ENCODE results near the gene SMCO2. TPM values are rescaled to one million over a fixed set of nuclear protein-coding genes. Genes with fewer than 3 reads are reported as not detected.

SMCO2 gene
- total RNA-seq, 1 experiment from 2014 or later, result 0.36 TPM

GRCh38 chr12:27524494-27524835 lies 77.9 kb downstream of the SMCO2 start:
- TF ChIP-seq TCF7L2 (IDR thresholded peaks at IDR 0.05; ENCODE audit: low read depth, low read length), result no peak
- no peak for TF ChIP-seq SIN3A (IDR thresholded peaks at IDR 0.05; ENCODE audit: borderline replicate concordance, insufficient read depth, low read depth, low read length)
- TF ChIP-seq CTCF (IDR thresholded peaks at IDR 0.05), result no peak; the same call in none of the 2 replicates
- TF ChIP-seq POLR2AphosphoS5 (IDR thresholded peaks at IDR 0.05; ENCODE audit: low read depth, low read length), result no peak
- no peak for TF ChIP-seq REST (IDR thresholded peaks at IDR 0.05; ENCODE audit: insufficient read depth in 1 of 2, low read depth in 2 of 2, low read length in 1 of 2)
- DNase-seq (ENCODE audit: low read depth, low spot score) (no peak), ATAC-seq (peak; percentile 44)
- intact Hi-C loops (cut with micrococcal nuclease; ENCODE audit: unreplicated experiment), result loop anchor here (2.0 kb wide), 1 partner anchor 28 kb away; no protein-coding TSS in a partner anchor
- no peaks in the 10 kb centered on the region for H3K36me3 ChIP-seq (ENCODE audit: control insufficient read depth, insufficient read depth, low read length)
- peak overlapping the region; percentile 68 to 87 for H3K4me3 ChIP-seq (ENCODE audit: low read depth in 2 of 2, low read length in 2 of 2)
- H3K4me1 ChIP-seq (ENCODE audit: control insufficient read depth, insufficient read depth, low read length), result peaks cover 13% of the 10 kb centered on the region
- H3K27me3 ChIP-seq (ENCODE audit: control insufficient read depth, insufficient read depth, low read length), result no peaks in the 10 kb centered on the region
- H3K27ac ChIP-seq (ENCODE audit: low read length), result peak overlapping the region; percentile 93
- BruUV-seq (replicated peaks), result no TSS peak
- ChIA-PET CTCF (interaction anchor here (0.7 to 1.4 kb wide), 3 partner anchors 22 to 92 kb away, joined by 3 to 14 read pairs (median 3); no protein-coding TSS in a partner anchor), POLR2A (interaction anchor here (0.6 to 1.0 kb wide), 2 partner anchors 10 to 37 kb away, joined by 3 to 5 read pairs; no protein-coding TSS in a partner anchor)
- no peaks in the 10 kb centered on the region for H3K9me3 ChIP-seq (ENCODE audit: control insufficient read depth, insufficient read depth, low read depth, low read length)
- in situ Hi-C loops (cut with HindIII; ENCODE audit: low pct_unique_long_range_greater_than_20kb, low sequenced_read_pairs), result no loop called here

GRCh38 chr12:27524839-27525753 lies 78.6 kb downstream of the SMCO2 start:
- in situ Hi-C loops (cut with HindIII; ENCODE audit: low pct_unique_long_range_greater_than_20kb, low sequenced_read_pairs) (no loop called here), intact Hi-C loops (cut with micrococcal nuclease; ENCODE audit: unreplicated experiment) (loop anchor here (2.0 to 5.0 kb wide), 2 partner anchors 28 to 127 kb away; no protein-coding TSS in a partner anchor)
- Histone ChIP-seq H3K9me3 (ENCODE audit: control insufficient read depth, insufficient read depth, low read depth, low read length) (no peaks in the 10 kb centered on the region), H3K36me3 (ENCODE audit: control insufficient read depth, insufficient read depth, low read length) (no peaks in the 10 kb centered on the region), H3K27ac (ENCODE audit: low read length) (peak overlapping the region; percentile 93), H3K4me3 (ENCODE audit: low read depth in 2 of 2, low read length in 2 of 2) (peak overlapping the region; percentile 68 to 87), H3K4me1 (ENCODE audit: control insufficient read depth, insufficient read depth, low read length) (peaks cover 16% of the 10 kb centered on the region), H3K27me3 (ENCODE audit: control insufficient read depth, insufficient read depth, low read length) (no peaks in the 10 kb centered on the region)
- TF ChIP-seq CTCF (IDR thresholded peaks at IDR 0.05) (no peak; the same call in 1 of the 2 replicates), TCF7L2 (IDR thresholded peaks at IDR 0.05; ENCODE audit: low read depth, low read length) (no peak), SIN3A (IDR thresholded peaks at IDR 0.05; ENCODE audit: borderline replicate concordance, insufficient read depth, low read depth, low read length) (no peak), POLR2AphosphoS5 (IDR thresholded peaks at IDR 0.05; ENCODE audit: low read depth, low read length) (no peak), REST (IDR thresholded peaks at IDR 0.05; ENCODE audit: insufficient read depth in 1 of 2, low read depth in 2 of 2, low read length in 1 of 2) (no peak)
- no peak for DNase-seq (ENCODE audit: low read depth, low spot score)
- no peak for ATAC-seq
- BruUV-seq (replicated peaks), result TSS peak; percentile 71
- ChIA-PET POLR2A (interaction anchor here (0.6 kb wide), 1 partner anchor 9 kb away, joined by 3 read pairs; no protein-coding TSS in a partner anchor), CTCF (interaction anchor here (0.6 to 1.4 kb wide), 3 partner anchors 19 to 92 kb away, joined by 3 to 6 read pairs (median 3); no protein-coding TSS in a partner anchor)

All from Panc1 (cell line).